HG03558 (cell line): ENCODE data around the gene ADNP.

Experiments used
- ATAC-seq: cut with Tn5 transposase; IDR thresholded peaks from one replicate; pipeline ENCODE4 v1.9.1; 2021; ENCODE audit warnings: moderate number of reproducible peaks; ENCODE audit not compliant: unreplicated experiment; ENCODE audit errors: extremely low read depth

Gene ADNP

GRCh38 chr20:50933589-50933988, 2.4 kb upstream of the ADNP start:
- no peak for ATAC-seq

DNA sequence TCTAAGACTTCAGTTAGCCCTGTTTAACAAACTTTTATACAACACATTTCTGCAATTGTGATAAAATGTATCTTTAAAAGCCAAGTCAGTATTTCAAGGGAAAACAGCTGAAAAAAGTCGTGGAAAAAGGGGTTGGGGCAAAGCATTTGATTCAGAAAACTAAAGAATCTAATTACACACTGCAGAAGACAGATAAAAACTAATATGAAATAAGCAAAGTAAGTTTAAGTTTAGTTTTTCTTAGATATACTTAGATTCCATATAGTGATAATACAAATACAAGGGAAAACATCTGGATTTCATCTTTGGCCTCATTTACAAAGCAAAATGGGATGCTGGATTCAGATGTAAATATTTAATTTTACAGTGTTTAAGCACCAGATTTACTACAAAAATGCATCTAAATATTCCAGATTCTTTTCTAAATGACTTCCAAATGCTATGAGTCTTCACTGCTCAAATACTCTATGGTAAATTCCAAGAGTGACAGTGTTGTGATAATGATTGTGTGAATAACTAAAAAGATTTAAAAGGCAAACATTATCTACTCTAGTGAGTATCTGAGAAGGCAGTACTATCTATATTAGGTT, 1.5 kb upstream of the ADNP start:
- ATAC-seq, result no peak

DNA sequence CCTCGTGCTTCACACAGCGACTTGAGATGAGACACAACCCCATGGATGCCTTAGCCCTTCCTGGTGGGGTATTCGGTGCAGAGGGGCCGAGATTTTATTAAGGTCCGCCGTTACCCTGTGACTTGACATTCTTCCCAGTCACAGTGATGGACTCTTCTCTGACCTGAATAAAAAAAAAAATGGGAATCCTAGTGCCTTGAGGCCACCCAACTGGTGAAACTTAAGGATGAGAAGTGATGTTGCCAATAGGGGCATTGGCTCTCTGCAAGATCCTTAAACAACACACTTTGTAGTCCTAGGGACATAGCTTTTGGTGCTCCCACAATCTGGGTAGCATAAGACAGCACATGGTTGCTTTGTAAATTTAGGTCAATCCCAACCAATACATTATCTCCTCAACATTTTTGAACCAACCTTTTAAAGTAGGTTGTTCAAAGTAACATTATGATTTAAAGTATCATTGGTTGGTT, 814 bp upstream of the ADNP start:
- ATAC-seq, result no peak

- ATAC-seq, result no peak
Measured at GRCh38 chr20:50930976-50931305, 296 bp downstream of the ADNP start.

- ATAC-seq, result no peak
Measured at GRCh38 chr20:50930139-50930975, 880 bp downstream of the ADNP start.

DNA sequence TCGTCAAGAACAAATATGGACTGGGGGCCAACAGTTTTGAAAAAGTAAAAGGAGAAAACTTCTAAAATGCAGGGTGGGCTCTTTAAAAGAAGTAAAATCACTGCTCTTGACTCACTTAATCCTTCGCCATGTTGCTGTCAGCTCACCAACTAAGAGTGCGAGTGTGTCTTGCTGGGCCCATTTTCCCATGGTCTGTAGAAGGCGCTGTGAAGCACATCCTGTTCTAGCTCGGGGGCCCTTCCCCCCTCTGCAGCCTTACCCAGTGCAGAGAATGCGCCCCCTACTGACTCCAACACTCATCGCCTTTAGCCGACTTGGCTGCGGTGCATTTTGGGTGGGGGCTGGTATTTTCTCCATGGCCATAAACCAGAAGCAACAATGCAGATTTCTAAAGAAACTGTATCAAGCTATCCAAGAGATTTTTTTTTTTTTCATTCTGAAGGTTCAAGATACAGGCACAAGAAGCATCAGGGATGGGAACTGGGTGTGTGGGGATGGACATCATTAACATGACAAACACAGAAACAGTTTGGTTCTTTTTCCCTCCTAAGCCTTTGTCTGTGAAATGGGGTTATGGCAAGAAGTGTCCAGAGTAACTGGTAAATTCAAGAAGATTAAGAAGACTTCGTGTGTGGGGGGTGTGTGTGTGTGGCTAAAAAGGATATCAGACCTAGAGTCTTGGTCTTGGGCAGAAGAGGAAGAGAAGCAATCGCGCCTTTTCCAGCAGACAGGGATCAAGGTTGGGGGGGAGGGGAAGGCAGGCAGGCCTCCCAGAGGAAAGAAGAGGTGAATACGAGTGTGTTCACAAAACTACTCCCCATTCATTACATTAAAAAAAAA, 1.7 kb downstream of the ADNP start:
- peak; percentile 39 for ATAC-seq

- ATAC-seq, result no peak
Measured at GRCh38 chr20:50928469-50928868, 2.8 kb downstream of the ADNP start.

DNA sequence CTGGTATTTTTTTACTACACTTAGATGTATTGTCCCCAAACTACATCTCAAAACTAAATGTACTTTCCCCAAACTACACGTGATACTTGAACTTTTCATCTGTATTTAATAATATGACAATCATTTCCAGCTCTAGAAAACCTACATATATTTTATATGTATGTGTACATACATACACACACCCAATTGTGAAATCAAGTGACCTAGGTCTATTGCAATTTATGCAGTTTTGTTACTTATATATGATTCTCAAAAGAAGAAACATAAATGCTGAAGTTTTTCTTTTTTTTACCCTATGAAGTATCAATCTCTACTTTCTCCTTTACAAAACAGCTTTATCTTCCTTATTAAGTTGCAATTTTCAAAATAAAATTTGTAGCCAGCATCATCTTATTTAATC, 4.7 kb downstream of the ADNP start:
- ATAC-seq, result no peak

DNA sequence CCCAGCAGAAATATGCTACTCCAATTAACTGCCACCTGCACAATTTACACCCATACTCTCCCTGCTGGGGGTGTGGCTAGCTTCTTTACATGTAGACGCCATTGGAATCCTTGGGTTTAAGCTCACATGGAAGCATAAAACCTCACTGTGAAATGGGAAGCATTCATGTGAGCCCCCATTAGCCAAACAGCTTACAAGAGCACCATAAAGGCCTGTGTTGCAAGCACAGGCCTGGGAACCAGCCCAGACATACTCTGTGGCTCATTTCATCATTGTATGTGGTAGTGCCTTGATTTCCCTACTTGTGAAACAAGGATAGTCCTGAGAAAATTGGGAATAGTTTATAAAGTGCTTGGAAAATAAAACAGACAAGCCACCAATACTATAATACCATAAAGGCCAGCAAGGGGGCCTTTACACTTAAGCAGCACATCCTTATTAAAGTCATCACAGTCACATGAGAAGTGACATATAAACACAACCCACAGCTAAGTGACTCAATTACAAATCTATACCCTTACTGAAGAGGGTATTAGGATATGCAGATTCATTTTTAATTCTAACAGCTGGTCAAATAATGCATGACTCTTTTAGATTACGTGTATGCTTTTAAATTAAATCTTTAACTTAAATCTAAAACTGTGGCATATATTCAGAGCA, 6.8 kb downstream of the ADNP start:
- ATAC-seq, result no peak

DNA sequence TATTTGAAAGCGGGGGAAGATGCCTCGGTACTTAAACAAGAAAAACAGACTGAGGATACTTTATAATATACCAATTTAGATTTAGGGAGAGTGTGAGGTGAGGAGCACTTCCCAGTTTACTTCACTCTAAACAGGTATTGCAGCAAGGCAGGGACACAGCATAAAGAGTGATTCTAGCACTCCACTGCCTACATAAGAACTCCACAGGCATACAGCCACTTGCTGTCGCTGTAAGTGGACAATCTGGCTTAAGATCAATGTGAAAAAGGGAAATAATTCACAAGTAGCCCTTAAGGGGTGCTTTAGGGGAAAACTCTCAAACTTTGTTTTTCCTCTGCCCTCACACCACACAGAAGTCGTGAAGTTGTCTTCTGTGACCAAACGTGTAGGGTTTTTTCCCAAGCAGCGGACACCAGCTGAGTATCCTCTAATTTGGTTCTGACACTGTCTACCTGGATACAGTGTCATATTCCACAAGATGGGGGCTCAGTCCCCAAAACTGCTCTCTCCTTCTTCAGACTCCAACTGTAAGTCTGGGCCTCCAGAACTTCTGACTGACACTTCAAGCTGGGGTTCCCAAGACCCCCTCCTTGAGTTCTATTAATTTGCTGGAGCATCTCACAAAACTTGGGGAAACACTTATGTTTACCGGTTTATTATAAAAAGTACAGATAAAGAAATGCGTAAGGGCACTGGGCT, 9.3 kb downstream of the ADNP start:
- no peak for ATAC-seq

GRCh38 chr20:50920997-50921396, 10.2 kb downstream of the ADNP start:
- ATAC-seq, result no peak

DNA sequence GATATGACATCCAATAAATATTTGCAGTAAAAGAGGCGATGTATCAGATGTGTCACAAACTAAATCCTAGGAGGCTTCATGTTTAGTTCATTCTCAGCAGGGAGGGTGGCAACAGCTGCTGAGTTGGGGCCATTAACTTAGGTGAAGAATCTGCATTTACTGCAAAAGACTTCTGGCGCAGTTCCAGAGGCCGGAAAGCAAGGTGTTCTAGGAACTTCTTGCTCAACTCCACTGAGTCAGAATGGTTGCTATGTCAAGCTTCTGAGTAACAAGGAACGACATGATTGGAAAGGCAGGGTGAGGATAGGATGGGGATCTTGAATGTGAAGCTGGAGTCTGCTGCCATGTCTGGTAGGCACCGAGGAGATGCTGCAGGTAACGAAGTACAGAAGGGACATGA, 11.7 kb downstream of the ADNP start:
- ATAC-seq, result no peak

- no peak for ATAC-seq
Measured at GRCh38 chr20:50918403-50918802, 12.8 kb downstream of the ADNP start.

DNA sequence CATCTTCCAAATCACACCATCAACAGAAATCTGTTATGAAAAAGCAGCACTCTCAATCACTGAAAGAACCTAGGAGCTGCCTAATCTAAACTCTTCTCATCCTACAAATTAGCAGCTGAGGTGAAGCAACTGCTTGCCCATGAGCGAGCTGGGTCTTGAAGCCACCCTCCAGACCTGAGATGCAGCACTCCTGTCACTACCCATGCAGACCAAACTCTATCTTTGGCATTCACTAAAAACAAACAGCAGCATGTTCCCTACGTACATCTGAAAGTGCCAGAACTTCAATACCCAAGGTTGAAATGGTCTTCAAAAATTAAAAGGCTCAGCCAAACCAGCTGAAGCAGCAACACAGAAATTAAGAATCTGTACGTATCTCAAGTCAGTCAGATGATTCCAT, 14.3 kb downstream of the ADNP start:
- ATAC-seq, result no peak

GRCh38 chr20:50916257-50916656, 15.0 kb downstream of the ADNP start:
- ATAC-seq, result no peak

- no peak for ATAC-seq
Measured at GRCh38 chr20:50915424-50915823, 15.8 kb downstream of the ADNP start.

GRCh38 chr20:50913690-50914375, 17.4 kb downstream of the ADNP start:
- ATAC-seq, result no peak

- ATAC-seq, result no peak
Measured at GRCh38 chr20:50911716-50912115, 19.5 kb downstream of the ADNP start.

DNA sequence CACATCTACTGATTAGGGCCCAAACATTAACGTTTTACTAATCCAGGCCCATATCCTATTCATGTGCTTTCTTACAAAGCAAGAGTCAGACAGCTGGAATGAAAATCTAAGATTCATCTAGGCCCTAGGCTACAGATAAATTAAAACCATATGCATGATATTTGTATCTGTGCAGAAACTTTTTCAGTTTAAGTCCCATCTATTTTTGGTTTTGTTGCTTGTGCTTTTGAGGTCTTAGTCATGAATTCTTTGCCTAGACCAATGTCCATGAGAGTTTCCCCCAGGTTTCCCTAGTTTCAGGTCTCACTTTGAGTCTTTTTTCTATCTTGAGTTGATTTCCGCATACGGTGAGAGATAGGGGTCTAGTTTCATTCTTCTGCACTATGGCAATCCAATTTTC, 20.2 kb downstream of the ADNP start:
- ATAC-seq, result no peak
